GM12892 (cell line): Measurements from ENCODE around the gene SLC8A1.

ENCODE experiments used
- POLR2A ChIP-seq: IDR thresholded peaks from 2 replicates; pipeline ENCODE4 v1.6.1; 2011; ENCODE audit warnings: low read depth, low read length, control low read depth
- POLR2AphosphoS5 ChIP-seq: IDR thresholded peaks from 2 replicates; pipeline ENCODE4 v1.6.1; 2011; ENCODE audit warnings: low read depth, low read length, control low read depth

- no peak for TF ChIP-seq POLR2A
- no peak for TF ChIP-seq POLR2AphosphoS5
Observed at GRCh38 chr2:40283111-40283909, 168.6 kb downstream of the SLC8A1 start.
